ENCODE measurements around the gene MYL6.

Gene MYL6

GRCh38 chr12:56160193-56160763 lies 2.1 kb downstream of the MYL6 start:
- TF ChIP-seq ZFX (IDR thresholded peaks at IDR 0.05) (no peak), CTCF (conservative IDR thresholded peaks at IDR 0.05) (no peak)
- no peak overlapping the region for H3K27ac ChIP-seq

GRCh38 chr12:56160894-56161689 lies 2.9 kb downstream of the MYL6 start:
- no peak overlapping the region for H3K27ac ChIP-seq
- TF ChIP-seq ZFX (IDR thresholded peaks at IDR 0.05) (no peak), CTCF (conservative IDR thresholded peaks at IDR 0.05) (no peak)

- H3K27ac ChIP-seq: no peak overlapping the region
- TF ChIP-seq ZFX (IDR thresholded peaks at IDR 0.05): no peak
These were observed 3.7 kb downstream of the MYL6 start for GRCh38 chr12:56161690-56162351.

- no peak for TF ChIP-seq CTCF (conservative IDR thresholded peaks at IDR 0.05)
- TF ChIP-seq ZFX (IDR thresholded peaks at IDR 0.05): no peak
- H3K27ac ChIP-seq: no peak overlapping the region
These were observed 4.5 kb downstream of the MYL6 start for GRCh38 chr12:56162468-56163290.

- H3K27ac ChIP-seq: no peak overlapping the region
- TF ChIP-seq ZFX (IDR thresholded peaks at IDR 0.05) (no peak), CTCF (conservative IDR thresholded peaks at IDR 0.05) (no peak)
These were observed 5.6 kb downstream of the MYL6 start for GRCh38 chr12:56163533-56164344.

GRCh38 chr12:56164345-56164729 lies 6.2 kb downstream of the MYL6 start:
- no peak for TF ChIP-seq CTCF (conservative IDR thresholded peaks at IDR 0.05)
- no peak for TF ChIP-seq ZFX (IDR thresholded peaks at IDR 0.05)
- no peak overlapping the region for H3K27ac ChIP-seq

GRCh38 chr12:56165369-56165768 lies 7.2 kb downstream of the MYL6 start:
- H3K27ac ChIP-seq: no peak overlapping the region

More at GRCh38 chr12:56165369-56165768, 7.2 kb downstream of the MYL6 start:
- no peak for TF ChIP-seq CTCF (conservative IDR thresholded peaks at IDR 0.05)
- TF ChIP-seq ZFX (IDR thresholded peaks at IDR 0.05): no peak
